ENCODE data around the gene B3GNT2.

Gene B3GNT2

DNA sequence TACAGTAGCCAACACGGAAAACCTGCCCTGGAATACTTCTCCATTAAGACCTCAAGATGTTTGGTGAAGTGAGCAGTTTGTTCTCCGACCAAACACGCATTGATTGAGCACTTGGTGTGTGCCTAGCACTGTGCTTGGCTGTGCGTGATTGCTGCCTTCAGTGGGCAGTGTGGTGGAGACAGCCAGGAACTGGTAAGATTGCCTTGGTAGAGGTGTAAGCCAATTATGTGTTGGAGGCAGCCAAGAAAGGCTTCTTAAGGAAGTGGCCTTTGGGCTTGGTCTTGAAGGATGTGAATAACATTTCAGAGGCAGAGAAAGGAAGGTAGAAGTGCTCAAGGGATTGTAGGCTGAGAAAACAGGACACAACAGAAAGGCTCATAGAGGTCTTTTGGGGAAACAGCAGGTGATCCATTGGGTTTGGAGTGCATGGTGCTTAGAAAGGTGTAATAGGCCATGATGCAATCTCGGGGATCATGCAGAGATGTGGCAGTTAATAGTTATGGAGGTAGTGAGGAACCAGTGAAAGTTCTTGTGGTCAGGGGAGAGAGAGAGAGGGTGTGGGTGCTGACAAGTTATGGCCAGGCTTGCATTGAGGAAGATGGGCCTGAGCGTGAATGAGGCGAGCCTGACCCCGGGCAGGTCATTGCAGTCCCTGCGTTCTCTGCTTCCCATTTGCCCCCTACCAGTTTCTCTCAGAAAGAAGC lies 6.3 kb downstream of the B3GNT2 start:
- DNase-seq (ENCODE audit: low spot score): no peak
- Histone ChIP-seq H3K9ac (ENCODE audit: low read depth, low read length, poor library complexity) (no peak overlapping the region), H4K91ac (ENCODE audit: low read depth, low read length, poor library complexity) (no peak overlapping the region), H4K8ac (ENCODE audit: low read depth, low read length) (no peak overlapping the region), H3K14ac (ENCODE audit: low read length) (no peak overlapping the region), H3K79me1 (ENCODE audit: low read depth, low read length) (peaks cover 9% of the 10 kb centered on the region), H3K23ac (ENCODE audit: low read depth, low read length, poor library complexity) (no peak overlapping the region), H2BK120ac (ENCODE audit: low read depth, low read length) (no peak overlapping the region), H2AFZ (ENCODE audit: low read length) (no peak overlapping the region), H2BK12ac (ENCODE audit: low read length) (no peak overlapping the region), H3K27ac (replicated peaks; ENCODE audit: low read length) (no peak overlapping the region), H3K27me3 (ENCODE audit: control insufficient read depth in 3 of 3, insufficient read depth in 3 of 3, low read depth in 1 of 3, low read length in 3 of 3) (no peaks in the 10 kb centered on the region), H3K4me2 (ENCODE audit: insufficient read depth, low read length, poor library complexity, severe bottlenecking) (no peak overlapping the region), H2AK5ac (ENCODE audit: low read depth, low read length) (no peak overlapping the region), H3K4me3 (ENCODE audit: low read length in 2 of 2) (no peak overlapping the region), H3K36me3 (replicated peaks in 1 of 2; ENCODE audit: control insufficient read depth in 2 of 2, insufficient read depth in 2 of 2, low read length in 2 of 2) (no peaks in the 10 kb centered on the region), H3K4me1 (ENCODE audit: control insufficient read depth in 2 of 2, insufficient read depth in 1 of 2, low read depth in 1 of 2, low read length in 2 of 2) (peaks cover 0 to 19% of the 10 kb centered on the region in 2 donors), H2BK5ac (ENCODE audit: low read length) (no peak overlapping the region), H3K4ac (ENCODE audit: low read length) (no peak overlapping the region), H3K9me3 (replicated peaks in 1 of 2; ENCODE audit: control insufficient read depth in 2 of 2, insufficient read depth in 1 of 2, low read depth in 1 of 2, low read length in 2 of 2) (no peaks in the 10 kb centered on the region), H3K18ac (ENCODE audit: low read length) (peak overlapping the region; percentile 11), H2BK15ac (ENCODE audit: low read length) (no peak overlapping the region)
- no CpG with 5 or more reads among the region's 9 CpGs for WGBS, 2 donors (ENCODE audit: extremely low coverage in 2 of 2, insufficient read length in 2 of 2, insufficient replicate concordance in 1 of 2)

DNA sequence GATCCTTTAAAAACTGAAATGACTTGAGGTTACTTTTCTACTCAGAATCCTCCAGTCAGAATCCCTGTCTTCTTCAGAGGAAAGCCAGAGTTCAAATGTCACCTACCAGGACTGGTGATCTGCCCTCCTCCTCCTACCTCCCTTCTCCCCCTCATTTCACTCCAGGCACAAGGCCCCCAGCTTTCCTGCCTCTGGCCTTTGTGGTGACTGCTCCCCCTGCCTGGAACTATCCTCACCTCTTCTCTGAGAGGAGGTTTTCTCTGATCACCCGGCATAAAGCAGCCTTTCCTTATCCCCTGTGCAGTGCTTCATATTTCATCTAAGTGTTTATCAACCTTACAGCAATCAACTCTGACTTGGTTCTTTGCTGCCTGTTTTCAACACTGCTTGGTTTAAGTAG lies 6.8 kb downstream of the B3GNT2 start:
- no peak overlapping the region for H3K18ac ChIP-seq (ENCODE audit: low read length)

DNA sequence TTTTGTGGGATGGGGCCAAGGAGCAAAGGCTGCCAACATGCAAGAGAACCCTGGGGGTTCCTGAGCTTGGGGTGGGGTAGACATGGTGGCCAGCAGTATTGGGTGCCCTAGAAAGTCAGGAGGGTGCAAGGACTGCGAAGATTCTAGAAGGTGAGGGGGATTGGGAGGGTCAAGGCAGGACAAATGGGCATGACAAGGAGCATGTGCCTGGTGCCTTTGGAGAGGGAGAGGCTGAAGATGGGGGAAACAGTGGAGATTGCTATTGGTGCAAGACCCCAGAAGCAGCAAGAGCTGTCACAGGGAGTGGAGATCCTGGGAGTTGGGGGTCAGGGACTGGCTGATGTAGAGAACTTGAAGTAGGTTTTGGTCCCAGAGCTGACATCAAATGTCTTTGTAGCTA lies 7.5 kb downstream of the B3GNT2 start:
- no peak for DNase-seq (ENCODE audit: low spot score)
- Histone ChIP-seq H2BK120ac (ENCODE audit: low read depth, low read length) (no peak overlapping the region), H4K91ac (ENCODE audit: low read depth, low read length, poor library complexity) (no peak overlapping the region), H3K9me3 (replicated peaks in 1 of 2; ENCODE audit: control insufficient read depth in 2 of 2, insufficient read depth in 1 of 2, low read depth in 1 of 2, low read length in 2 of 2) (no peaks in the 10 kb centered on the region), H2BK12ac (ENCODE audit: low read length) (no peak overlapping the region), H3K14ac (ENCODE audit: low read length) (no peak overlapping the region), H3K27me3 (ENCODE audit: control insufficient read depth in 3 of 3, insufficient read depth in 3 of 3, low read depth in 1 of 3, low read length in 3 of 3) (no peaks in the 10 kb centered on the region), H3K36me3 (replicated peaks in 1 of 2; ENCODE audit: control insufficient read depth in 2 of 2, insufficient read depth in 2 of 2, low read length in 2 of 2) (no peaks in the 10 kb centered on the region), H2BK15ac (ENCODE audit: low read length) (no peak overlapping the region), H3K4me1 (ENCODE audit: control insufficient read depth in 2 of 2, insufficient read depth in 1 of 2, low read depth in 1 of 2, low read length in 2 of 2) (peaks cover 0 to 18% of the 10 kb centered on the region in 2 donors), H3K4me3 (ENCODE audit: low read length in 2 of 2) (no peak overlapping the region), H3K9ac (ENCODE audit: low read depth, low read length, poor library complexity) (no peak overlapping the region), H3K18ac (ENCODE audit: low read length) (no peak overlapping the region), H3K27ac (replicated peaks; ENCODE audit: low read length) (no peak overlapping the region), H3K4me2 (ENCODE audit: insufficient read depth, low read length, poor library complexity, severe bottlenecking) (no peak overlapping the region), H2BK5ac (ENCODE audit: low read length) (no peak overlapping the region), H3K4ac (ENCODE audit: low read length) (no peak overlapping the region), H2AFZ (ENCODE audit: low read length) (no peak overlapping the region), H3K79me1 (ENCODE audit: low read depth, low read length) (peaks cover 13% of the 10 kb centered on the region), H3K23ac (ENCODE audit: low read depth, low read length, poor library complexity) (no peak overlapping the region), H4K8ac (ENCODE audit: low read depth, low read length) (no peak overlapping the region), H2AK5ac (ENCODE audit: low read depth, low read length) (no peak overlapping the region)
- no CpG with 5 or more reads among the region's 1 CpG for WGBS, 2 donors (ENCODE audit: extremely low coverage in 2 of 2, insufficient read length in 2 of 2, insufficient replicate concordance in 1 of 2)

More for the DNA sequence above, 6.8 kb downstream of the B3GNT2 start:
- no CpG with 5 or more reads among the region's 1 CpG for WGBS, 2 donors (ENCODE audit: extremely low coverage in 2 of 2, insufficient read length in 2 of 2, insufficient replicate concordance in 1 of 2)
- Histone ChIP-seq H3K4me1 (ENCODE audit: control insufficient read depth in 2 of 2, insufficient read depth in 1 of 2, low read depth in 1 of 2, low read length in 2 of 2) (peaks cover 0 to 23% of the 10 kb centered on the region in 2 donors), H3K14ac (ENCODE audit: low read length) (no peak overlapping the region), H3K9ac (ENCODE audit: low read depth, low read length, poor library complexity) (no peak overlapping the region), H3K27me3 (ENCODE audit: control insufficient read depth in 3 of 3, insufficient read depth in 3 of 3, low read depth in 1 of 3, low read length in 3 of 3) (no peaks in the 10 kb centered on the region), H2AFZ (ENCODE audit: low read length) (no peak overlapping the region), H3K9me3 (replicated peaks in 1 of 2; ENCODE audit: control insufficient read depth in 2 of 2, insufficient read depth in 1 of 2, low read depth in 1 of 2, low read length in 2 of 2) (no peaks in the 10 kb centered on the region), H3K27ac (replicated peaks; ENCODE audit: low read length) (no peak overlapping the region), H3K36me3 (replicated peaks in 1 of 2; ENCODE audit: control insufficient read depth in 2 of 2, insufficient read depth in 2 of 2, low read length in 2 of 2) (no peaks in the 10 kb centered on the region), H4K91ac (ENCODE audit: low read depth, low read length, poor library complexity) (no peak overlapping the region), H2BK15ac (ENCODE audit: low read length) (no peak overlapping the region), H3K4me3 (ENCODE audit: low read length in 2 of 2) (no peak overlapping the region), H2BK12ac (ENCODE audit: low read length) (no peak overlapping the region), H4K8ac (ENCODE audit: low read depth, low read length) (no peak overlapping the region), H3K23ac (ENCODE audit: low read depth, low read length, poor library complexity) (no peak overlapping the region), H3K4ac (ENCODE audit: low read length) (no peak overlapping the region), H3K4me2 (ENCODE audit: insufficient read depth, low read length, poor library complexity, severe bottlenecking) (no peak overlapping the region), H2BK120ac (ENCODE audit: low read depth, low read length) (no peak overlapping the region), H2BK5ac (ENCODE audit: low read length) (no peak overlapping the region), H3K79me1 (ENCODE audit: low read depth, low read length) (peaks cover 13% of the 10 kb centered on the region), H2AK5ac (ENCODE audit: low read depth, low read length) (no peak overlapping the region)
- no peak for DNase-seq (ENCODE audit: low spot score)

DNA sequence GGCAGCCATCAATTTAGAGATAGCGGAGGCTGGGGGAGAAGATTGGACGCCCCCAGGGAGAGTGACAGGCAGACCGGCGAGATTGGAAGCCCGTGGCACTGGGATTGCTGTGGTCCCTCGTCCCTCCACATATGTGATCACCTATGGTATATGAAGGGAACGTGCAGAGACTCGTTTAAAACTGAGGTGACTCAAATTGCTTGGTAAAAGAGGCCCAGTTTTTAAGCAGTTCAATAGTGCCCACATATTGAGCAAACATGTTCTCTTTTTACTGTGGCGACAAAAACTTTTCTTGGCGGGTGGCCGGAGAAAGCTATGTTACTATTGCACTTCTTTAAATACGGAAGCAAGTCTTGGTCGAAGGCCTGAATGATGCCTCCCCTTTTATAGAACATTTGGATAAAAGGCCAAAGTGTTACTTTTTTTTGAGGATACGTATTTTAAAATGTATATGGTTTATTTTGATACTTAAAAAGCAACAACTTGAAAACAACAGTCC lies 9.1 kb downstream of the B3GNT2 start:
- no peak for DNase-seq (ENCODE audit: low spot score)
- no peaks in the 10 kb centered on the region for H3K9me3 ChIP-seq (replicated peaks in 1 of 2; ENCODE audit: control insufficient read depth in 2 of 2, insufficient read depth in 1 of 2, low read depth in 1 of 2, low read length in 2 of 2)
- no peak overlapping the region for H2AK5ac ChIP-seq (ENCODE audit: low read depth, low read length)
- 100% methylated on average over 1 of the region's 14 CpGs; no CpG with 5 or more reads in 1 of the 2 donors for WGBS, 2 donors (ENCODE audit: extremely low coverage in 2 of 2, insufficient read length in 2 of 2, insufficient replicate concordance in 1 of 2)
- H4K91ac ChIP-seq (ENCODE audit: low read depth, low read length, poor library complexity): no peak overlapping the region
- H3K4ac ChIP-seq (ENCODE audit: low read length): no peak overlapping the region
- no peaks in the 10 kb centered on the region for H3K36me3 ChIP-seq (replicated peaks in 1 of 2; ENCODE audit: control insufficient read depth in 2 of 2, insufficient read depth in 2 of 2, low read length in 2 of 2)
- no peak overlapping the region for H3K27ac ChIP-seq (replicated peaks; ENCODE audit: low read length)
- H3K4me2 ChIP-seq (ENCODE audit: insufficient read depth, low read length, poor library complexity, severe bottlenecking): no peak overlapping the region
- no peak overlapping the region for H2AFZ ChIP-seq (ENCODE audit: low read length)
- peaks cover 13% of the 10 kb centered on the region for H3K79me1 ChIP-seq (ENCODE audit: low read depth, low read length)
- H3K9ac ChIP-seq (ENCODE audit: low read depth, low read length, poor library complexity): no peak overlapping the region
- H2BK5ac ChIP-seq (ENCODE audit: low read length): no peak overlapping the region
- no peak overlapping the region for H2BK12ac ChIP-seq (ENCODE audit: low read length)
- no peak overlapping the region for H4K8ac ChIP-seq (ENCODE audit: low read depth, low read length)
- no peaks in the 10 kb centered on the region for H3K27me3 ChIP-seq (ENCODE audit: control insufficient read depth in 3 of 3, insufficient read depth in 3 of 3, low read depth in 1 of 3, low read length in 3 of 3)
- H3K14ac ChIP-seq (ENCODE audit: low read length): no peak overlapping the region
- H3K18ac ChIP-seq (ENCODE audit: low read length): no peak overlapping the region
- H3K23ac ChIP-seq (ENCODE audit: low read depth, low read length, poor library complexity): no peak overlapping the region
- peaks cover 0 to 18% of the 10 kb centered on the region in 2 donors for H3K4me1 ChIP-seq (ENCODE audit: control insufficient read depth in 2 of 2, insufficient read depth in 1 of 2, low read depth in 1 of 2, low read length in 2 of 2)
- H3K4me3 ChIP-seq (ENCODE audit: low read length in 2 of 2): no peak overlapping the region
- no peak overlapping the region for H2BK120ac ChIP-seq (ENCODE audit: low read depth, low read length)
- H2BK15ac ChIP-seq (ENCODE audit: low read length): no peak overlapping the region
